ENCODE data around the gene CBX4.

Gene CBX4

GRCh38 chr17:79810130-79811010, 28.9 kb downstream of the CBX4 start:
- TF ChIP-seq Cebpa-rat (IDR thresholded peaks at IDR 0.05), result no peak
- H3K4me1 ChIP-seq, result peaks cover 27 to 54% (median 44%) of the 10 kb centered on the region in 10 experiments
- no peaks in the 10 kb centered on the region for H3K9me3 ChIP-seq (replicated peaks in 1 of 11)
- peak overlapping the region; percentile 64 to 94 (median 83) for H3K4me2 ChIP-seq
- no peak overlapping the region for H3K27ac ChIP-seq
- peak overlapping the region in 6 of 10 experiments; percentile 36 to 68 (median 50); a peak in 10 of 20 replicates for H3K4me3 ChIP-seq
- H3K27me3 ChIP-seq, result peaks cover 94 to 100% (median 100%) of the 10 kb centered on the region in 11 experiments
- peaks cover 0 to 81% (median 61%) of the 10 kb centered on the region in 11 experiments; a peak in 19 of 22 replicates for H4K20me1 ChIP-seq
- H3K9ac ChIP-seq, result no peak overlapping the region
- H3K36me3 ChIP-seq, result no peaks in the 10 kb centered on the region

DNA sequence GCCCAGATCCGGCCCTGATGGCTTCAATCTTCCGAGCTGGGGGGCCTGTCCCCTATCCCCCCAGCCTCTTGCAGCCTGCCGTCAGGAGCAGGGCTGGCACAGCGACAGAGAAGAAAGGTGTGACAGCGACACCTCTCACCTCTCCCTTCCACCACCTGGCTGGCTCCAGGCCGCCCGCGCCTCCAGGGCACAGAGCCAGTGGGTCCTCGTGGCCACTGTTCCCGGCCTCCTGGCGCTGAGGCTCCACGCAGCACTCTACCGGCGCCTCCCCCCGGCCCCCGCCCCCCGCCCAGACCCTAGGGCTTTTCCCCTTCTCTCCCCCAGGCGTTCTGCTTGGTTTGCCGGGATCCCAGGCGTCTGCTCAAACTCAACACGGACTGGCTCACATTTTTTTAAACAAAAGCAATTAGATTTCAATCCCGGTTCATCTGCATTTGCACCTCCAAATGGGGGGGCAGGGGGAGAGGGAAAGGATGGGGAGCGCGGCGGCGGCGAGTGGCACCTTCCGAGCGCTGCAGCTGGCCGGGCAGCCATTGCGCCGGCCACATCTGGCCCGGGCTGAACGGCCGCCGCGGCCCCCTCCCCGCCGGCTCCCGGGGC, 29.6 kb downstream of the CBX4 start:
- peaks cover 94 to 100% (median 100%) of the 10 kb centered on the region in 11 experiments for H3K27me3 ChIP-seq
- H3K9me3 ChIP-seq (replicated peaks in 1 of 11), result no peaks in the 10 kb centered on the region
- peak overlapping the region in 6 of 10 experiments; percentile 36 to 56 (median 50); a peak in 9 of 20 replicates for H3K4me3 ChIP-seq
- TF ChIP-seq Cebpa-rat (IDR thresholded peaks at IDR 0.05), result no peak
- peak overlapping the region; percentile 55 to 92 (median 76) for H3K4me2 ChIP-seq
- peaks cover 27 to 56% (median 46%) of the 10 kb centered on the region in 10 experiments for H3K4me1 ChIP-seq
- no peak overlapping the region for H3K9ac ChIP-seq
- peaks cover 0 to 82% (median 67%) of the 10 kb centered on the region in 11 experiments; a peak in 19 of 22 replicates for H4K20me1 ChIP-seq
- H3K36me3 ChIP-seq, result no peaks in the 10 kb centered on the region
- no peak overlapping the region for H3K27ac ChIP-seq

- no peak for TF ChIP-seq Cebpa-rat (IDR thresholded peaks at IDR 0.05)
- no peak overlapping the region for H3K4me3 ChIP-seq
- H3K27me3 ChIP-seq, result peaks cover 94 to 100% (median 100%) of the 10 kb centered on the region in 11 experiments
- H3K4me1 ChIP-seq, result peaks cover 30 to 63% (median 47%) of the 10 kb centered on the region in 10 experiments
- peaks cover 0 to 85% (median 74%) of the 10 kb centered on the region in 11 experiments; a peak in 19 of 22 replicates for H4K20me1 ChIP-seq
- peaks cover 0 to 2% (median 0%) of the 10 kb centered on the region in 11 experiments; a peak in 2 of 22 replicates for H3K9me3 ChIP-seq (replicated peaks in 1 of 11)
- 0 out of 22 replicates have a peak overlapping the region, but pooled peaks of 1 of the 11 experiments have one; percentile 35 for H3K4me2 ChIP-seq
- no peak overlapping the region for H3K27ac ChIP-seq
- H3K36me3 ChIP-seq, result no peaks in the 10 kb centered on the region
- no peak overlapping the region for H3K9ac ChIP-seq
Observed at GRCh38 chr17:79808763-79809529, 30.3 kb downstream of the CBX4 start.

GRCh38 chr17:79806863-79807720, 32.1 kb downstream of the CBX4 start:
- Histone ChIP-seq H4K20me1 (peaks cover 0 to 95% (median 82%) of the 10 kb centered on the region in 11 experiments; a peak in 19 of 22 replicates), H3K36me3 (no peaks in the 10 kb centered on the region), H3K4me3 (no peak overlapping the region), H3K27me3 (peaks cover 98 to 100% (median 100%) of the 10 kb centered on the region in 11 experiments), H3K4me2 (peak overlapping the region in 2 of 11 experiments; percentile 88 to 91; a peak in 1 of 22 replicates), H3K27ac (no peak overlapping the region), H3K9me3 (replicated peaks in 1 of 11) (peaks cover 0 to 10% (median 0%) of the 10 kb centered on the region in 11 experiments; a peak in 2 of 22 replicates), H3K9ac (no peak overlapping the region), H3K4me1 (peaks cover 28 to 65% (median 44%) of the 10 kb centered on the region in 10 experiments)
- no peak for TF ChIP-seq Cebpa-rat (IDR thresholded peaks at IDR 0.05)

DNA sequence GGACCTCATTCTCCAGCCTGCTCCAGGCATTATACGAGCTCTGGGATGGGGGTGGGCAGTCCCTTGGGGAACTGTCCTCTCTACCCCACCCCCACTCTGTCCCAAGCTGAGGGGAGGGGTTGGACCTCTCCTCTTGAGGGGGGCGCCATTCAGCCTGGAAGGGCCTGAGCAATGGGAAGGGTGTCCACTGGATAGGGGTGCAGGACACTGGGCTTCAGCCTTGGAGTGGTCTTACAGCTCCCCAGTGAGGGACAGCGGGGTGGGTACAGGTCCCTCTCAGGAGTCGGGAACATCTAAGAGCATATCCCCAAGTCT, 32.8 kb downstream of the CBX4 start:
- no peak for TF ChIP-seq Cebpa-rat (IDR thresholded peaks at IDR 0.05)
- Histone ChIP-seq H3K27me3 (peaks cover 98 to 100% (median 100%) of the 10 kb centered on the region in 11 experiments), H3K36me3 (no peaks in the 10 kb centered on the region), H3K9me3 (replicated peaks in 1 of 11) (peaks cover 0 to 10% (median 0%) of the 10 kb centered on the region in 11 experiments; a peak in 2 of 22 replicates), H3K9ac (no peak overlapping the region), H3K4me1 (peaks cover 24 to 59% (median 41%) of the 10 kb centered on the region in 10 experiments), H3K27ac (no peak overlapping the region), H4K20me1 (peaks cover 0 to 95% (median 82%) of the 10 kb centered on the region in 11 experiments; a peak in 19 of 22 replicates), H3K4me2 (peak overlapping the region in 3 of 11 experiments; percentile 88 to 91 (median 89); a peak in 6 of 22 replicates), H3K4me3 (no peak overlapping the region)

- peaks cover 0 to 10% (median 0%) of the 10 kb centered on the region in 11 experiments; a peak in 2 of 22 replicates for H3K9me3 ChIP-seq (replicated peaks in 1 of 11)
- H3K27me3 ChIP-seq, result peaks cover 100% of the 10 kb centered on the region in 11 experiments
- TF ChIP-seq Cebpa-rat (IDR thresholded peaks at IDR 0.05), result no peak
- H4K20me1 ChIP-seq, result peaks cover 0 to 98% (median 89%) of the 10 kb centered on the region in 11 experiments; a peak in 18 of 22 replicates
- H3K36me3 ChIP-seq, result no peaks in the 10 kb centered on the region
- H3K4me1 ChIP-seq, result peaks cover 31 to 64% (median 48%) of the 10 kb centered on the region in 10 experiments
- H3K27ac ChIP-seq, result no peak overlapping the region
- H3K4me2 ChIP-seq, result peak overlapping the region in 6 of 11 experiments; percentile 59 to 91 (median 83); a peak in 10 of 22 replicates
- H3K4me3 ChIP-seq, result peak overlapping the region in 1 of 10 experiments; percentile 2; a peak in 2 of 20 replicates
- H3K9ac ChIP-seq, result no peak overlapping the region
Observed at GRCh38 chr17:79804856-79805696, 34.2 kb downstream of the CBX4 start.
